ENCODE measurements around the gene SMG6. TPM values are rescaled to one million over a fixed set of nuclear protein-coding genes. Genes with fewer than 3 reads are reported as not detected.

SMG6 gene
- total RNA-seq, 1 donor from 2014 or later: 9.2 TPM

GRCh38 chr17:2076087-2076984 is 227.2 kb downstream of the SMG6 start:
- no peaks in the 10 kb centered on the region for H3K27me3 ChIP-seq (ENCODE audit: control insufficient read depth, insufficient read depth, low read length)
- peaks cover 9% of the 10 kb centered on the region for H3K36me3 ChIP-seq (ENCODE audit: control insufficient read depth, insufficient read depth, low read length)
- TF ChIP-seq CTCF (IDR thresholded peaks at IDR 0.05; ENCODE audit: insufficient read depth, low read length, severe bottlenecking): no peak
- no peak overlapping the region for H3K4me3 ChIP-seq (ENCODE audit: low read depth, low read length)
- DNase-seq (ENCODE audit: low read depth) (no peak), FAIRE-seq (no peak)

- DNase-seq (ENCODE audit: low read depth): peak; percentile 36
- no peak for FAIRE-seq
These were observed 228.1 kb downstream of the SMG6 start for GRCh38 chr17:2075336-2076086.

GRCh38 chr17:2074919-2075318 is 228.7 kb downstream of the SMG6 start:
- peaks cover 8% of the 10 kb centered on the region for H3K36me3 ChIP-seq (ENCODE audit: control insufficient read depth, insufficient read depth, low read length)
- FAIRE-seq: no peak

More at GRCh38 chr17:2075336-2076086, 228.1 kb downstream of the SMG6 start:
- Histone ChIP-seq H3K27me3 (ENCODE audit: control insufficient read depth, insufficient read depth, low read length) (no peaks in the 10 kb centered on the region), H3K4me3 (ENCODE audit: low read depth, low read length) (no peak overlapping the region), H3K36me3 (ENCODE audit: control insufficient read depth, insufficient read depth, low read length) (peaks cover 5% of the 10 kb centered on the region)
- no peak for TF ChIP-seq CTCF (IDR thresholded peaks at IDR 0.05; ENCODE audit: insufficient read depth, low read length, severe bottlenecking)

GRCh38 chr17:2071455-2072281 is 231.9 kb downstream of the SMG6 start:
- Histone ChIP-seq H3K36me3 (ENCODE audit: control insufficient read depth, insufficient read depth, low read length) (peaks cover 8% of the 10 kb centered on the region), H3K27me3 (ENCODE audit: control insufficient read depth, insufficient read depth, low read length) (no peaks in the 10 kb centered on the region), H3K4me3 (ENCODE audit: low read depth, low read length) (no peak overlapping the region)
- FAIRE-seq (no peak), DNase-seq (ENCODE audit: low read depth) (no peak)
- no peak for TF ChIP-seq CTCF (IDR thresholded peaks at IDR 0.05; ENCODE audit: insufficient read depth, low read length, severe bottlenecking)

More at GRCh38 chr17:2074919-2075318, 228.7 kb downstream of the SMG6 start:
- no peak overlapping the region for H3K4me3 ChIP-seq (ENCODE audit: low read depth, low read length)
- no peak for TF ChIP-seq CTCF (IDR thresholded peaks at IDR 0.05; ENCODE audit: insufficient read depth, low read length, severe bottlenecking)
- H3K27me3 ChIP-seq (ENCODE audit: control insufficient read depth, insufficient read depth, low read length): no peaks in the 10 kb centered on the region
- DNase-seq (ENCODE audit: low read depth): no peak

GRCh38 chr17:2071024-2071385 is 232.6 kb downstream of the SMG6 start:
- H3K27me3 ChIP-seq (ENCODE audit: control insufficient read depth, insufficient read depth, low read length): no peaks in the 10 kb centered on the region
- TF ChIP-seq CTCF (IDR thresholded peaks at IDR 0.05; ENCODE audit: insufficient read depth, low read length, severe bottlenecking): no peak
- peaks cover 8% of the 10 kb centered on the region for H3K36me3 ChIP-seq (ENCODE audit: control insufficient read depth, insufficient read depth, low read length)
- no peak overlapping the region for H3K4me3 ChIP-seq (ENCODE audit: low read depth, low read length)
- DNase-seq (ENCODE audit: low read depth): no peak
- FAIRE-seq: no peak

Data from bronchial epithelial cell (primary cell).